A549 (cell line): ENCODE data around the gene DNAH8.

Experiments used
- CTCF ChIP-seq: fragments of >200 bp; sonication (Bioruptor Twin); formaldehyde crosslinking; IDR thresholded peaks from 3 replicates; pipeline ENCODE4 v1.5.1; 2016
- EP300 ChIP-seq, 2 experiments: fragments of >200 bp; sonication (Bioruptor Twin); formaldehyde crosslinking; IDR thresholded peaks; 2 replicates in 1 of 2; 3 replicates in 1 of 2; pipeline ENCODE4 v1.6.1; 2016 to 2017
- HOXB5 ChIP-seq: fragments of 250-450 bp; sonication (Bioruptor Pico); IDR thresholded peaks from 2 replicates; pipeline ENCODE4 v1.5.0; 2020; ENCODE audit warnings: mild to moderate bottlenecking, moderate library complexity
- JUN ChIP-seq, 2 experiments: fragments of >200 bp; sonication (Bioruptor Twin); formaldehyde crosslinking; IDR thresholded peaks; 2 replicates in 1 of 2; 3 replicates in 1 of 2; pipeline ENCODE4 v1.6.1; 2016 to 2017
- MAFK ChIP-seq: fragments of 450-650 bp; IDR thresholded peaks from 2 replicates; pipeline ENCODE4 v1.6.1; 2014; ENCODE audit not compliant: partially characterized antibody
- MAX ChIP-seq: IDR thresholded peaks from 2 replicates; pipeline ENCODE4 v1.6.1; 2012
- MYC ChIP-seq: IDR thresholded peaks from 2 replicates; pipeline ENCODE4 v1.6.1; 2012; ENCODE audit warnings: mild to moderate bottlenecking, inconsistent platforms, low read length, improper control_type of control experiment, borderline replicate concordance
- PBX3 ChIP-seq: IDR thresholded peaks from 2 replicates; pipeline ENCODE4 v1.6.1; 2012
- POLR2A ChIP-seq: IDR thresholded peaks from 2 replicates; pipeline ENCODE4 v1.6.1; 2012; ENCODE audit warnings: mild to moderate bottlenecking, low read length
- RAD21 ChIP-seq, 2 experiments: fragments of >200 bp in 1 of 2; sonication (Bioruptor Twin) in 1 of 2; formaldehyde crosslinking in 1 of 2; IDR thresholded peaks in 1 of 2; conservative IDR thresholded peaks in 1 of 2; 2 replicates in 1 of 2; 3 replicates in 1 of 2; pipeline ENCODE4 v1.6.1; 2012 to 2018; ENCODE audit warnings: inconsistent platforms in 1 of 2
- REST ChIP-seq: fragments of 200-600 bp; sonication (generic); IDR thresholded peaks from 2 replicates; pipeline ENCODE4 v1.6.1; 2016; ENCODE audit warnings: antibody characterized with exemption, mild to moderate bottlenecking, moderate library complexity
- TF ChIP-seq, protein P1 (sequence below): fragments of 150-350 bp; IDR thresholded peaks from 2 replicates; pipeline ENCODE4 v1.6.1; 2014; ENCODE audit warnings: low read depth, mild to moderate bottlenecking, low read length

DNA sequence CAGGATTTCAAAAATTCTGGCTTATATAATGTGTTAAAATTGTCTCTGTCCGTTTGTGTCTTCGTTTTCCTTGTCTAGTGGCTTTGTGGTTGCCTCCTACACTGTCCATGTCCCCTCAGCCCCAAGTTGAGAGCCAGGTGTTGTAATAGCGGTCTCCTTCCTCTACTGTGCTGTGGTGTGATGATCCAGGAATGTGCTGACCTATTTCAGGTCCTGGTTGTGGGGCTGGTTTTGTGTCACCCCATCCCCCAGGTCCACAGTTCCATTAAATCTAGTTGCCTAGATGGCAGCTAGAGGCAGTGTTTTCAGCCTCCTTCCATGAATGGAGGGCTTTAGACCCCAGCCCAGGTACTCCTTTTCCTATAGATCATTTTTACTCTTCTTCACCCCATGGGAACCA, 128.7 kb downstream of the DNAH8 start:
- TF ChIP-seq EP300 (IDR thresholded peaks at IDR 0.05) (no peak), RAD21 (conservative IDR thresholded peaks at IDR 0.05 in 1 of 2, IDR thresholded peaks at IDR 0.05 in 1 of 2) (no peak), PBX3 (no peak), CTCF (no peak), REST (no peak), MAX (no peak), MYC (no peak), MAFK (no peak), POLR2A (no peak), HOXB5 (no peak), JUN (IDR thresholded peaks at IDR 0.05) (no peak)
- TF ChIP-seq, protein P1, sequence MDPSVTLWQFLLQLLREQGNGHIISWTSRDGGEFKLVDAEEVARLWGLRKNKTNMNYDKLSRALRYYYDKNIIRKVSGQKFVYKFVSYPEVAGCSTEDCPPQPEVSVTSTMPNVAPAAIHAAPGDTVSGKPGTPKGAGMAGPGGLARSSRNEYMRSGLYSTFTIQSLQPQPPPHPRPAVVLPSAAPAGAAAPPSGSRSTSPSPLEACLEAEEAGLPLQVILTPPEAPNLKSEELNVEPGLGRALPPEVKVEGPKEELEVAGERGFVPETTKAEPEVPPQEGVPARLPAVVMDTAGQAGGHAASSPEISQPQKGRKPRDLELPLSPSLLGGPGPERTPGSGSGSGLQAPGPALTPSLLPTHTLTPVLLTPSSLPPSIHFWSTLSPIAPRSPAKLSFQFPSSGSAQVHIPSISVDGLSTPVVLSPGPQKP = no peak
